Neural progenitor cell (in vitro differentiated cells): ENCODE measurements around the gene HYI. TPM values are rescaled to one million over a fixed set of nuclear protein-coding genes. Genes with fewer than 3 reads are reported as not detected.

Experiments used
- DNase-seq: peaks from one replicate; pipeline ENCODE4 v3.0.0-alpha.2; 2016; ENCODE audit warnings: low spot score
- H2AFZ ChIP-seq: fragments of 200-600 bp; sonication (generic); replicated peaks from 2 replicates; pipeline ENCODE4 v1.6.1; 2016; ENCODE audit warnings: antibody characterized with exemption
- H3F3A ChIP-seq: fragments of 200-600 bp; sonication (generic); 2 replicates; pipeline ENCODE4 v1.6.1; 2016; ENCODE audit warnings: antibody characterized with exemption, low read depth
- H3K27ac ChIP-seq: fragments of 200-600 bp; sonication (generic); 2 replicates; pipeline ENCODE4 v1.5.1; 2016; ENCODE audit warnings: mild to moderate bottlenecking
- H3K27me3 ChIP-seq: fragments of 200-600 bp; sonication (generic); 2 replicates; pipeline ENCODE4 v1.6.1; 2016; ENCODE audit warnings: mild to moderate bottlenecking, moderate library complexity
- H3K36me3 ChIP-seq: fragments of 200-600 bp; sonication (generic); 2 replicates; pipeline ENCODE4 v1.5.1; 2016
- H3K4me1 ChIP-seq: fragments of 200-600 bp; sonication (generic); 2 replicates; pipeline ENCODE4 v1.6.1; 2016; ENCODE audit warnings: mixed run types
- H3K4me2 ChIP-seq: fragments of 200-600 bp; sonication (generic); 2 replicates; pipeline ENCODE4 v1.6.1; 2016
- H3K4me3 ChIP-seq: fragments of 200-600 bp; sonication (generic); 2 replicates; pipeline ENCODE4 v1.5.1; 2016
- H3K79me2 ChIP-seq: fragments of 200-600 bp; sonication (generic); 2 replicates; pipeline ENCODE4 v1.6.1; 2016; ENCODE audit warnings: low read depth
- H3K9ac ChIP-seq: fragments of 200-600 bp; sonication (generic); 2 replicates; pipeline ENCODE4 v1.6.1; 2016
- H3K9me3 ChIP-seq: fragments of 200-600 bp; sonication (generic); 2 replicates; pipeline ENCODE4 v1.5.1; 2016; ENCODE audit warnings: low read depth
- H4K20me1 ChIP-seq: fragments of 200-600 bp; sonication (generic); 2 replicates; pipeline ENCODE4 v1.6.1; 2016; ENCODE audit warnings: low read depth
- H3K27ac Mint-ChIP-seq: 3 replicates; pipeline ENCODE4 v1.8.0; 2021; ENCODE audit warnings: mixed read lengths
- H3K27me3 Mint-ChIP-seq: 2 replicates; pipeline ENCODE4 v1.8.0; 2022; ENCODE audit warnings: low read depth, mild to moderate bottlenecking, inconsistent platforms, moderate library complexity, mixed read lengths; ENCODE audit not compliant: insufficient read depth
- H3K36me3 Mint-ChIP-seq: 3 replicates; pipeline ENCODE4 v1.8.0; 2021; ENCODE audit warnings: mixed read lengths
- H3K4me1 Mint-ChIP-seq: 3 replicates; pipeline ENCODE4 v1.8.0; 2021; ENCODE audit warnings: mixed read lengths
- H3K4me3 Mint-ChIP-seq: 3 replicates; pipeline ENCODE4 v1.8.0; 2021; ENCODE audit warnings: mild to moderate bottlenecking, moderate library complexity, mixed read lengths
- H3K9me3 Mint-ChIP-seq: 3 replicates; pipeline ENCODE4 v1.8.0; 2020; ENCODE audit warnings: mixed read lengths
- EZH2 ChIP-seq: fragments of 200-600 bp; sonication (generic); IDR thresholded peaks from 2 replicates; pipeline ENCODE4 v1.6.1; 2017; ENCODE audit warnings: antibody characterized with exemption, mild to moderate bottlenecking, moderate library complexity
- EZH2phosphoT487 ChIP-seq: fragments of 200-600 bp; sonication (generic); IDR thresholded peaks from 2 replicates; pipeline ENCODE4 v1.6.1; 2017; ENCODE audit warnings: antibody characterized with exemption
- total RNA-seq: library from RNA; depleted of rRNA; stranded (reverse); fragments of >200 nt; gene quantifications from 2 replicates; pipeline ENCODE4 v1.2.3, GENCODE V29; 2015; ENCODE audit warnings: low replicate concordance
- TF ChIP-seq, protein P1 (sequence below): fragments of 200-600 bp; sonication (generic); IDR thresholded peaks from 2 replicates; pipeline ENCODE4 v1.5.1; 2017; ENCODE audit warnings: antibody characterized with exemption, mild to moderate bottlenecking

Gene HYI
- total RNA-seq, 1 donor from 2014 or later = 10.3 TPM

DNA sequence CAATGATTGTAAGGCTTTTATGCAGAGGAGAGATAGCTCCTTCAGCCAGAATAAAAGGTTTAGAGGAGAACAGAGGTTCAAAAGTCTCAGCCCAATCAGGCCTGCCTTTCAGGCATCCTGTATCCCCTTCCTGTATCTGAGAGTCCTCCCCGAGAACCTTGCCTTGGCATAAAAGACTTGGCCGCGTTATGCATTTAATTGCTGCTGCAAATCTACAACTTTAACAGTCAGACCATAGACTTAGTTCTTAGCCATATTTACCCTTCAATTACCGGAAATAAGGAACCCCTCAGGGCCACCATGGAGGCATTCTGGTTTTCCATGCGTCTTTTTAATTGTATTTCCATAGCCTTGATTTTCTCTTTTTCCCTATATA lies 18.3 kb upstream of the HYI start:
- Mint-ChIP-seq H3K27me3 (peaks cover 2% of the 10 kb centered on the region), H3K9me3 (no peaks in the 10 kb centered on the region), H3K4me1 (peaks cover 7% of the 10 kb centered on the region), H3K27ac (no peak overlapping the region), H3K36me3 (no peaks in the 10 kb centered on the region), H3K4me3 (no peak overlapping the region)
- H3K4me1 ChIP-seq = no peaks in the 10 kb centered on the region
- H3K9me3 ChIP-seq = no peaks in the 10 kb centered on the region
- no peak overlapping the region for H3K4me2 ChIP-seq
- no peak overlapping the region for H3K4me3 ChIP-seq
- H3K9ac ChIP-seq = no peak overlapping the region
- H3K27me3 ChIP-seq = no peaks in the 10 kb centered on the region
- H3K79me2 ChIP-seq = no peaks in the 10 kb centered on the region
- H3F3A ChIP-seq = no peaks in the 10 kb centered on the region
- no peak for DNase-seq
- no peak overlapping the region for H3K27ac ChIP-seq
- H3K36me3 ChIP-seq = no peaks in the 10 kb centered on the region
- no peaks in the 10 kb centered on the region for H4K20me1 ChIP-seq
- TF ChIP-seq, protein P1, sequence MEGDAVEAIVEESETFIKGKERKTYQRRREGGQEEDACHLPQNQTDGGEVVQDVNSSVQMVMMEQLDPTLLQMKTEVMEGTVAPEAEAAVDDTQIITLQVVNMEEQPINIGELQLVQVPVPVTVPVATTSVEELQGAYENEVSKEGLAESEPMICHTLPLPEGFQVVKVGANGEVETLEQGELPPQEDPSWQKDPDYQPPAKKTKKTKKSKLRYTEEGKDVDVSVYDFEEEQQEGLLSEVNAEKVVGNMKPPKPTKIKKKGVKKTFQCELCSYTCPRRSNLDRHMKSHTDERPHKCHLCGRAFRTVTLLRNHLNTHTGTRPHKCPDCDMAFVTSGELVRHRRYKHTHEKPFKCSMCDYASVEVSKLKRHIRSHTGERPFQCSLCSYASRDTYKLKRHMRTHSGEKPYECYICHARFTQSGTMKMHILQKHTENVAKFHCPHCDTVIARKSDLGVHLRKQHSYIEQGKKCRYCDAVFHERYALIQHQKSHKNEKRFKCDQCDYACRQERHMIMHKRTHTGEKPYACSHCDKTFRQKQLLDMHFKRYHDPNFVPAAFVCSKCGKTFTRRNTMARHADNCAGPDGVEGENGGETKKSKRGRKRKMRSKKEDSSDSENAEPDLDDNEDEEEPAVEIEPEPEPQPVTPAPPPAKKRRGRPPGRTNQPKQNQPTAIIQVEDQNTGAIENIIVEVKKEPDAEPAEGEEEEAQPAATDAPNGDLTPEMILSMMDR = no peak
- TF ChIP-seq EZH2 (no peak), EZH2phosphoT487 (no peak)
- no peak overlapping the region for H2AFZ ChIP-seq

DNA sequence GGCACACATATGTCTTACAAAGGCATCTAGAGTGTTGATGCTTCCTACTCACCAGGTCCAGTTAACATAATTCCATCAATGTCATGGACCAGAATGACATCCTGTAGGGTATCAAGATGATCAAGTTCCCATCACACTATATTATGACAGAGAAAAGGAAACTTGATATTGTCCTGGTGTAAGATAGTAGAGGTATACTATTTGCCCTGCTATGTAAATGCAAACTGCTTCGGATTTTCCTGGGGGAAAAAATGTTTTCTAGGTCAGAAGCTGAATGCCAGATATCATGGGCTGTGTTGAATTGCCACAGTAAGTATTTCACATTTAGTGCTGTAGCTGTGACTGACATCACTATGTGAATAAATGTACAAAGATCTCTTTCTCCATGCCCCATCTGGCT lies 16.2 kb upstream of the HYI start:
- no peak overlapping the region for H3K27ac Mint-ChIP-seq
- Histone ChIP-seq H3K9me3 (no peaks in the 10 kb centered on the region), H3K4me2 (no peak overlapping the region), H2AFZ (no peak overlapping the region), H4K20me1 (no peaks in the 10 kb centered on the region), H3K9ac (no peak overlapping the region), H3K27me3 (no peaks in the 10 kb centered on the region), H3K79me2 (no peaks in the 10 kb centered on the region), H3K27ac (no peak overlapping the region), H3K4me1 (no peaks in the 10 kb centered on the region), H3K36me3 (no peaks in the 10 kb centered on the region), H3K4me3 (no peak overlapping the region), H3F3A (no peaks in the 10 kb centered on the region)
- H3K4me3 Mint-ChIP-seq = no peak overlapping the region
- no peak for TF ChIP-seq EZH2
- TF ChIP-seq, protein P1 = no peak
- peaks cover 3% of the 10 kb centered on the region for H3K27me3 Mint-ChIP-seq
- H3K9me3 Mint-ChIP-seq = no peaks in the 10 kb centered on the region
- no peak for DNase-seq
- no peaks in the 10 kb centered on the region for H3K36me3 Mint-ChIP-seq
- H3K4me1 Mint-ChIP-seq = peaks cover 11% of the 10 kb centered on the region

DNA sequence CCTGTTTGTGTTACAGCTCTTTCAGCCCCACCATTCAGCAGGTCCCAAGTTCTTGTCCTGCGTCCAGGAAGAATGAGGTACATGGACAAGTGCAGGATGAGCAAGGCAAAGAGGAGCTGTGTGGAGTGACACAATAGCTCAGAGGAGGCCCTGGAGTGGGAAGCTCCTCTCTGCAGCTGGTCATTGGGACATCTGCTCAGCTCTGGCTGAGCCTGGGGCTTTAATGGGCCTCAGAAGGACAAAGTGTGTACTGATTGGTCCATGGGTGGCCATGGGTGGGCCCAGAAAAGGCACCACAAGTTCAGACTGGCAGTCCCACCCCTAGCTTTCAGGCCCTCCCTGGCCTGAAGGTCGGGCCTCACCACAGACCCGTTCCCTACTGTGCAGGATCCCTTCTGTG lies 14.7 kb upstream of the HYI start:
- Mint-ChIP-seq H3K9me3 (no peaks in the 10 kb centered on the region), H3K4me3 (no peak overlapping the region), H3K27ac (no peak overlapping the region), H3K36me3 (no peaks in the 10 kb centered on the region), H3K27me3 (peaks cover 3% of the 10 kb centered on the region), H3K4me1 (peaks cover 11% of the 10 kb centered on the region)
- Histone ChIP-seq H4K20me1 (no peaks in the 10 kb centered on the region), H3K9me3 (no peaks in the 10 kb centered on the region), H3K27me3 (no peaks in the 10 kb centered on the region), H3K4me2 (no peak overlapping the region), H3K4me1 (no peaks in the 10 kb centered on the region), H3F3A (no peaks in the 10 kb centered on the region), H3K27ac (no peak overlapping the region), H3K4me3 (no peak overlapping the region), H3K9ac (no peak overlapping the region), H3K79me2 (no peaks in the 10 kb centered on the region), H3K36me3 (no peaks in the 10 kb centered on the region), H2AFZ (no peak overlapping the region)
- no peak for DNase-seq
- TF ChIP-seq EZH2phosphoT487 (no peak), EZH2 (no peak)
- TF ChIP-seq, protein P1 = no peak

DNA sequence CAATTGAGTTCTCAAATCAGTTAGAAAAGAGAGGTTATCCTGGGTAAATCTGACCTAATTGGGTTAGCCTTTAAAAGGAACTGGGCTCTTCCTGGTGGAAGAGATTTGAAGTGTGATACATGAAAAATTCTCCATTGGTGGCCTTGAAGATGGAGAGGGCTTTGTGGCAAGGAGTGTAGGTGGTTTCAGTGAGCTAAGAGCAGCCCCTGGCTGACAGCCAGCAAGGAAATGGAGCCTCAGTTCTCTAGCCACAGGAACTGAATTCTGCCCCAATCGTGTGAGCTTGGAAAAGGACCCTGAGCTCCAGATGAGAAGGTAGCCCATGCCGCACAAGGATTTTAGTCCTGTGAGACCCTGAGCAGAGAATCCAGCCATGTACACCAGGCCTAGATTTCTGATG lies 12.7 kb upstream of the HYI start:
- Histone ChIP-seq H4K20me1 (no peaks in the 10 kb centered on the region), H3K79me2 (no peaks in the 10 kb centered on the region), H3K9me3 (no peaks in the 10 kb centered on the region), H3K4me3 (no peak overlapping the region), H3K36me3 (no peaks in the 10 kb centered on the region), H3K27me3 (no peaks in the 10 kb centered on the region), H3K4me2 (no peak overlapping the region), H3K4me1 (no peaks in the 10 kb centered on the region), H3K9ac (no peak overlapping the region), H3F3A (no peaks in the 10 kb centered on the region), H2AFZ (no peak overlapping the region), H3K27ac (no peak overlapping the region)
- TF ChIP-seq, protein P1 = no peak
- no peak for TF ChIP-seq EZH2
- no peak for TF ChIP-seq EZH2phosphoT487
- no peak overlapping the region for H3K27ac Mint-ChIP-seq
- H3K4me1 Mint-ChIP-seq = peaks cover 4% of the 10 kb centered on the region
- H3K4me3 Mint-ChIP-seq = no peak overlapping the region
- H3K9me3 Mint-ChIP-seq = peaks cover under 1% of the 10 kb centered on the region
- DNase-seq = no peak
- peaks cover 3% of the 10 kb centered on the region for H3K27me3 Mint-ChIP-seq
- H3K36me3 Mint-ChIP-seq = no peaks in the 10 kb centered on the region
